ENCODE results near the gene C1QTNF8. TPM values are rescaled to one million over a fixed set of nuclear protein-coding genes. Genes with fewer than 3 reads are reported as not detected.

Gene C1QTNF8
- total and polyA plus RNA-seq, 2 of the 13 experiments (the other 11 are each of a cell fraction or from before 2014, with no cell fraction given), result 0.09 TPM; not detected in 1

DNA sequence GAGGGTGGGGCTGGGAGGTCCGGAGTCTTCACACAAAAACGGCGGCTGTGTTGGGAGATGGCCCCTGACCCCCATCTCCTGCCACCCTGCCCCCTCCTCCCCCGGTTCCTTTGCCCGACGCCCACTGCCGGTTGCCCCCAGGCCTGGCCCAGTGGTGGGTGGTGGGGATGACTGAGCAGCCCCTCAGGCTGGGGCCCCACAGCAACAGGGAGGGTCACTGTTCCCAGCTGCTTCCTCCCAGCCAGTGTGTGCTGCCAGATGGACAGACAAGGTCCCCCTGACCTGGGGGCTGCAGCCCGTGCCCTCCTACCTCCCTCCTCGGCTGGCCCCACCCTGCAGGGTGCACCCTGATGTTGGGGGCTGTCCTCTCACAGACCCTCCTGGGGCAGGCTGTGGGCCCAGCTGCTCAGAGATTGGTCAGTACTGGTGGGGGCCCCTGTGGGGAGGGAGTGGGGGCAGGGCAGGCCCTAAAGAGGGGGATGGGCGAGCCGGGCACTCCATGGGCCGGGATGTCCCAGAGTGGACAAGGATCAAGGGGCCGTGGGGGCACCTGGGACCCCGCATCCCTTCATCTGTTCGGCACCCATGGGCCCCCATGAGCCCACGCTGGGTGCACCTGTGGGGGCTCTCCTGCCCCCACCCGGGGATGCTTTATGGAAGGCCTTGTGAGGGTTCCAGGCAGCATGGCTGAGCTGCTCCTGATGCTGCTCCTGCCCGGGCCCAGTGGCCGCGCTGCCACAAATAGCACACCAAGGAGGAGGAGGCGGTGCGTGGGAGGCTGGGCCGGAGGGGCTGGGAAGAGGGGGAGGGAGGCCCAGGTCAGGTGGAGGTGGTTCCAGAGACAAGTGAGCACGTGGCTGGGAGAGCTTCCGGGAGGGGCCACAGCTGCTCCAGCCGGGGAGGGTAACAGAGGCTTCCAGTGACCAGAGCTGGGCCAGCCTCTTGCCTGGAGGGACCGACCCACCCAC, 5.1 kb downstream of the C1QTNF8 start (continued):
- TF ChIP-seq CENPX (CRISPR knock-in tag; IDR thresholded peaks at IDR 0.05) (no peak), ZNF296 (CRISPR knock-in tag; conservative IDR thresholded peaks at IDR 0.05) (0 out of 2 replicates have a peak, but pooled peaks have one; percentile 9), HNRNPUL1 (IDR thresholded peaks at IDR 0.05; ENCODE audit: low read depth, low read length) (no peak), HOXA9 (CRISPR knock-in tag; IDR thresholded peaks at IDR 0.05; ENCODE audit: borderline replicate concordance) (no peak), ZNF891 (CRISPR knock-in tag; IDR thresholded peaks at IDR 0.05) (no peak; the same call in 1 of the 2 replicates), ZNF775 (CRISPR knock-in tag; IDR thresholded peaks at IDR 0.05; ENCODE audit: borderline replicate concordance) (no peak), ZNF30 (CRISPR knock-in tag; IDR thresholded peaks at IDR 0.05) (no peak), RCOR2 (CRISPR knock-in tag; IDR thresholded peaks at IDR 0.05) (no peak), ZNF672 (CRISPR knock-in tag; IDR thresholded peaks at IDR 0.05) (no peak), ZNF782 (CRISPR knock-in tag; IDR thresholded peaks at IDR 0.05; ENCODE audit: borderline replicate concordance) (no peak), ZNF180 (CRISPR knock-in tag; IDR thresholded peaks at IDR 0.05; ENCODE audit: borderline replicate concordance, low read depth) (no peak), MAFG (CRISPR knock-in tag; IDR thresholded peaks at IDR 0.05) (no peak), SOX13 (IDR thresholded peaks at IDR 0.05) (no peak), SOX13 (CRISPR knock-in tag; conservative IDR thresholded peaks at IDR 0.05 in 1 of 2, IDR thresholded peaks at IDR 0.05 in 1 of 2) (peak in 1 of 2 experiments; percentile 26; a peak in 1 of 4 replicates), CBX1 (IDR thresholded peaks at IDR 0.05; ENCODE audit: low read depth) (no peak), SP1 (IDR thresholded peaks at IDR 0.05) (no peak), SP1 (CRISPR knock-in tag; IDR thresholded peaks at IDR 0.05) (0 out of 2 replicates have a peak, but pooled peaks have one; percentile 12), TBX2 (CRISPR knock-in tag; IDR thresholded peaks at IDR 0.05; ENCODE audit: borderline replicate concordance) (peak; percentile 75), ZNF570 (CRISPR knock-in tag; IDR thresholded peaks at IDR 0.05; ENCODE audit: borderline replicate concordance) (no peak), ZNF777 (CRISPR knock-in tag; IDR thresholded peaks at IDR 0.05) (no peak), ZNF562 (CRISPR knock-in tag; IDR thresholded peaks at IDR 0.05; ENCODE audit: borderline replicate concordance) (no peak)
- TF ChIP-seq, protein P1, sequence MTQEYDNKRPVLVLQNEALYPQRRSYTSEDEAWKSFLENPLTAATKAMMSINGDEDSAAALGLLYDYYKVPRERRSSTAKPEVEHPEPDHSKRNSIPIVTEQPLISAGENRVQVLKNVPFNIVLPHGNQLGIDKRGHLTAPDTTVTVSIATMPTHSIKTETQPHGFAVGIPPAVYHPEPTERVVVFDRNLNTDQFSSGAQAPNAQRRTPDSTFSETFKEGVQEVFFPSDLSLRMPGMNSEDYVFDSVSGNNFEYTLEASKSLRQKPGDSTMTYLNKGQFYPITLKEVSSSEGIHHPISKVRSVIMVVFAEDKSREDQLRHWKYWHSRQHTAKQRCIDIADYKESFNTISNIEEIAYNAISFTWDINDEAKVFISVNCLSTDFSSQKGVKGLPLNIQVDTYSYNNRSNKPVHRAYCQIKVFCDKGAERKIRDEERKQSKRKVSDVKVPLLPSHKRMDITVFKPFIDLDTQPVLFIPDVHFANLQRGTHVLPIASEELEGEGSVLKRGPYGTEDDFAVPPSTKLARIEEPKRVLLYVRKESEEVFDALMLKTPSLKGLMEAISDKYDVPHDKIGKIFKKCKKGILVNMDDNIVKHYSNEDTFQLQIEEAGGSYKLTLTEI (CRISPR knock-in tag; conservative IDR thresholded peaks at IDR 0.05), result no peak
- TF ChIP-seq, protein P2, sequence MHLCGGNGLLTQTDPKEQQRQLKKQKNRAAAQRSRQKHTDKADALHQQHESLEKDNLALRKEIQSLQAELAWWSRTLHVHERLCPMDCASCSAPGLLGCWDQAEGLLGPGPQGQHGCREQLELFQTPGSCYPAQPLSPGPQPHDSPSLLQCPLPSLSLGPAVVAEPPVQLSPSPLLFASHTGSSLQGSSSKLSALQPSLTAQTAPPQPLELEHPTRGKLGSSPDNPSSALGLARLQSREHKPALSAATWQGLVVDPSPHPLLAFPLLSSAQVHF (CRISPR knock-in tag; IDR thresholded peaks at IDR 0.05), result no peak
- TF ChIP-seq, protein P3, sequence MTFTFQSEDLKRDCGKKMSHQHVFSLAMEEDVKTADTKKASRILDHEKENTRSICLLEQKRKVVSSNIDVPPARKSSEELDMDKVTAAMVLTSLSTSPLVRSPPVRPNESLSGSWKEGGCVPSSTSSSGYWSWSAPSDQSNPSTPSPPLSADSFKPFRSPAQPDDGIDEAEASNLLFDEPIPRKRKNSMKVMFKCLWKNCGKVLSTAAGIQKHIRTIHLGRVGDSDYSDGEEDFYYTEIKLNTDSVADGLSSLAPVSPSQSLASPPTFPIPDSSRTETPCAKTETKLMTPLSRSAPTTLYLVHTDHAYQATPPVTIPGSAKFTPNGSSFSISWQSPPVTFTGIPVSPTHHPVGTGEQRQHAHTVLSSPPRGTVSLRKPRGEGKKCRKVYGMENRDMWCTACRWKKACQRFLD (CRISPR knock-in tag; IDR thresholded peaks at IDR 0.05; ENCODE audit: borderline replicate concordance), result no peak
- TF ChIP-seq, protein P4, sequence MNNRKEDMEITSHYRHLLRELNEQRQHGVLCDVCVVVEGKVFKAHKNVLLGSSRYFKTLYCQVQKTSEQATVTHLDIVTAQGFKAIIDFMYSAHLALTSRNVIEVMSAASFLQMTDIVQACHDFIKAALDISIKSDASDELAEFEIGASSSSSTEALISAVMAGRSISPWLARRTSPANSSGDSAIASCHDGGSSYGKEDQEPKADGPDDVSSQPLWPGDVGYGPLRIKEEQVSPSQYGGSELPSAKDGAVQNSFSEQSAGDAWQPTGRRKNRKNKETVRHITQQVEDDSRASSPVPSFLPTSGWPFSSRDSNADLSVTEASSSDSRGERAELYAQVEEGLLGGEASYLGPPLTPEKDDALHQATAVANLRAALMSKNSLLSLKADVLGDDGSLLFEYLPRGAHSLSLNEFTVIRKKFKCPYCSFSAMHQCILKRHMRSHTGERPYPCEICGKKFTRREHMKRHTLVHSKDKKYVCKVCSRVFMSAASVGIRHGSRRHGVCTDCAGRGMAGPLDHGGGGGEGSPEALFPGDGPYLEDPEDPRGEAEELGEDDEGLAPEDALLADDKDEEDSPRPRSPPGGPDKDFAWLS (CRISPR knock-in tag; IDR thresholded peaks at IDR 0.05; ENCODE audit: borderline replicate concordance), result no peak
